GM21367 (cell line): ENCODE measurements around the gene MERTK.
A peak's percentile ranks its signal among the peaks of the same experiment; 100 is the strongest.
"Not testable (repeated sequence)": the region's sequence is repeated elsewhere in the genome, so short reads cannot be mapped to it uniquely, and the experiment has no call there.

Source experiments
- ATAC-seq: cut with Tn5 transposase; IDR thresholded peaks from one replicate; pipeline ENCODE4 v1.9.1; 2021; ENCODE audit not compliant: unreplicated experiment

Gene MERTK

DNA sequence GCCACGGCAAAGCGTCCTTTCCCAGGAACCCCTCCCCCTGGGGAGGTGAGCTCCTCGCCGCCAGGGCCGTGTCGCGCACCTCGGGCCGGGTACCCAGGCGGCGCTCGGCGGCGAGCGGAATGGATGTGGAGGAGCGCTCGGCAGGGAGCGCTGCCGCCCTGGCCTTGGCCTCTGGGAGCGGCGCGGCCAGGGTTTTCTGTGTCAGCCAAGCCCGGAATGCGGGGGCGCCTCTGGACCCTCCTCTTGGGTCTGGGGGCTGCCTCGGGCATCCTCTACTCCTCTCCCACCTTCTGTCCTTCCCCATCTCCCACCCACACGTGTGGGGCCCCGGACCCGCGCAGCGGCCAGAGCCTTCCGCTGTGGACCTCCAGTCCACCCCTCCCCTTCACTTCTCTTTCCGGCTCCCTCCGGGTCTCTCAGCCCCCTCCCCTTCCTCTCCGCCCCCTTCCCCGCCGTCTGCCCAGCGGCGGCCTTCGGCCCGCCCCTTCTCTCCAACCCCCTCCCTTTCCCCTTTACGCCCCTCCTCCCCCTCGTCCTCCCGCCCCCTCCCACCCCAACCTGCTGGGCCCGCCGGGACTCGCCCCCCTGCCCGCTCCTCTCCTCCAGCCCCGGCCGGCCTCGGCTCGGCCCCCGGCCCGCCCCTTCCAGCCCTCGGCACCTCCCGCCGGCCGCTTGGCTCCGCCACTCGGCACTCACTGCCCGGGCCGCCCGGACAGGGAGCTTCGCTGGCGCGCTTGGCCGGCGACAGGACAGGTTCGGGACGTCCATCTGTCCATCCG, at the start of gene MERTK:
MERTK (plus strand) TSS at position 684 of the 779 bp plus-strand sequence. CDS start 129 bp downstream, outside the sequence.
- no peak for ATAC-seq

DNA sequence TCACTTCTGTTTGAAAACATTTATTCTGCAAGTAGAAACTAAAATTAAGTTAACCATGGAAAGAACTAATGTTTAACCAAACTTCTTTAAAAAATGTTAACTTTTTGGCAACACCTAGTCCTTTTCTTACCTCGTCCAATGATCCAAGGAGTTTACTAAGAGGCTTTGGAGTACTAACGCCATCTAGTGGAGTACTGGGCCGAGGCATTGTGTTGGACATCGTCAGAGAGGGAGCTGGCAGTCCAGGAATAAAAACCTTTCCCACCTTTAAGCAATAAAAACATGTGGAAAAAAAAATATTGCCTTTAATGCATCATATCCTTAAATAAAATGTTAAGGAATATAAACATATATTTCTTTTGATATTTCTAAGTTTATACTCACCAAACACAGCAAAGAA, 47.8 kb upstream of the MERTK start:
- ATAC-seq: not testable (repeated sequence)

DNA sequence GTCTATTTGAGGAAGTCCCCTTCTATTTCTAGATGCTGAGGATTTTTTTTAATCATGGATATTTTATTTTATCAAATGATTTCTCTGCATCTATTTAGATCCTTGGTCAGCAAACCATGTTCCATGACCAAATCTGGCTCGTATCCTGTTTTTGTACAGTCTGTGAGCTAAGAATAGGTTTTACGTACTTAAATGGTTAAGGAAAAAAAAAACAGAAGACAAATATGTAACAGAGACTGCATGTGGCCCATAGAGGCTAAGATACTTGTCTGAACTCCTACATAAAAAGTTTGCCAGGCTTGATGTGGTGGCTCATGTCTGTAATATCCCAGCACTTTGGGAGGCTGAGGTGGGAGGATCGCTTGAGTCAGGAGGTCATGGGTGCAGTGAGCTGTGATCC, 45.9 kb upstream of the MERTK start:
- ATAC-seq: not testable (repeated sequence)

DNA sequence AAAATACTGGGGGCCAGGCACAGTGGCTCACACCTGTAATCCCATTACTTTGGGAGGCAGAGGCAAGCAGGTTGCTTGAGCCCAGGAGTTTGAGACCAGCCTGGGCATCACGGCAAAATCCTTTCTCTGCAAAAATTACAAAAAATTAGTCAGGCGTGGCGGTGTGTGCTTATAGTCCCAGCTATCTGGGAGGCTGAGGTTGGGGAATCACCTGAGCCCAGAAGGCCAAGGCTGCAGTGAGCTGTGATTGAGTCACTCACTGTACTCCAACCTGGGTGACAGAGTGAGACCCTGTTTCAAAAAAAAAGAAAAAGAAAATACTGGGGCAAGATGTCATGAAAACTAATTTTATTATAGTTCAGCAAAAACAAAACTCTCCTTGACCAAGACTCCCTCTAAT, 38.4 kb upstream of the MERTK start:
- not testable (repeated sequence) for ATAC-seq

DNA sequence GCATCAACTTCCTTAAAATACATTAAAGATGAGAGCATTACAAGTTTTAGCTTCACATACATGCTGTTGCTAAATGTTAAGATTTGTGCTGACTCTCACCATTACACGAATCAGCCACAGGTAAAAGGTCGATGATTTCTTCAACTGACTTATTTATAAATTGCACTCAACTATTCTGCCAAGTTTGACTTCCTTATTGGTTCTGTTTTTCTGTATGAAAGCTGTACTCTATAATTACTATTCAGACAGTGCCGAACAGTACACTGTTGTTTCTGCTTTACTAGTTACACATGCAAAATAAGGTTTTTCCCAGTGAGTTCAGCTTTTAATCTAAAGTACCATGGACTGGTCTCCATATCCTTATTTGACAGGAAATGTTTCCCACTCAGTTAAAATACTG, 33.3 kb upstream of the MERTK start:
- not testable (repeated sequence) for ATAC-seq

DNA sequence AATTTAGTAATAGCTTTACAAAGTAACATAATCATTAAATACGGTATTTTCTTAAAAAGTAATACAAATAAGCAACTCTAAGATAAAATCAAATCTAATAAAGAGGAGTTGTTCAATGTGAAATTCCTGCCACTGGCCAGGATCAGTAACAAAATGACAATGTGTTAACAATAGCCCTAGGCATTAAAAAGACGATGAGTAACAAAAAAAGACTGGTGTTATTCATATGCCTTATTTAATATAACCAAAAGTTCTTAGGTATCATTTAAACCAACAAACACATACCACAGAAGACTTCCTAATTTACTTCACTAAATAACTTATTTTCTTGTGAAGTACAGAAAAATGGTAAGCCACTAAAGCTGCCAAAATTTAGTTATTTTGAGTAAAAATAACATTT, 25.6 kb upstream of the MERTK start:
- not testable (repeated sequence) for ATAC-seq

DNA sequence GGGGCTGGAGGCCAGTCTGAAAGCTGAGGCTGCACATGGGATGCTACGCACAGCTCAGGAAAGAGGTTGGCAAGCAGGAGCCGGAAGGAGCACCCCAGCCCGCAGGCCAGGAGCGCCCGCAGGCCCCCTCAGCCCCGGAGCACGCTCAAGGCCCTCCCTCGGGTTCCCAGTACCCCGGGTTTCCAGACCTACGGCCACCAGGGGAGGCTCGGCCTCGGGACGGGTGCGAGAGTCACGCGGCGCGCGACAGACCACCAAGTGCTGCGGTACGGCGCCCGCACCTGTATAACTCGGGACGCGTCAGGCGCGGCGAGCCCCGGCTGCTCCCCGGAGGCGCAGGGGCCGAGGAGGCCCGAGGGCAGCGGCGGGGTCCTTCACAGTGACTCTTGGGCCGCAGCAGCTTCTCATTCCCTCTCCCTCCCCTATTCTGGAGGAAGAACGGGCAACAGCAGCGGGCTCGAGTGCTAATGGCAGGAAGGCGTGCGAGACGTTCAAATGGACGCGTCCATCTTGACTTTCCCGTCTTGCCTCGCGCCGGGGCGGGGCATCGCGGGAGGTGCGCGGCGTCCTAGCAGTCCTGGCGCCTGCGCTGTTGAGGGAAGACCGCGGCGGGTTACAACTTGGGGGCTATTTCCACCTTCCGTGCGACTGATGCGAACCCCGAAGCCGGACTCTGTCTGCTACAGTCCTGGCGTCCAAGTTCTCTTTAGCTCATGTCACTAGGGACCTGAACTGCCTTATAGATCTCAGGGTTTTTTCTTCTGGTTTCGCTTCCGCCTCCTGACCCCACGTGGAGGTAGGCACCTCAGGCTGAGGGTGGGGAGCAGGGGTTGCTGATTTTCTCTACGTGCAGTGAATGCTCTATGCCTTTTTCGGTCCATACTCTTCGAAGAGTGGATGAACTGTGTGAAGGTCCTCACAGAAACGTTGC, 14.5 kb upstream of the MERTK start, which contains the start of gene ANAPC1:
ANAPC1 (minus strand) TSS at position 533 of the 931 bp plus-strand sequence. CDS start 3,368 bp downstream, outside the sequence.
- ATAC-seq: peak; percentile 79

DNA sequence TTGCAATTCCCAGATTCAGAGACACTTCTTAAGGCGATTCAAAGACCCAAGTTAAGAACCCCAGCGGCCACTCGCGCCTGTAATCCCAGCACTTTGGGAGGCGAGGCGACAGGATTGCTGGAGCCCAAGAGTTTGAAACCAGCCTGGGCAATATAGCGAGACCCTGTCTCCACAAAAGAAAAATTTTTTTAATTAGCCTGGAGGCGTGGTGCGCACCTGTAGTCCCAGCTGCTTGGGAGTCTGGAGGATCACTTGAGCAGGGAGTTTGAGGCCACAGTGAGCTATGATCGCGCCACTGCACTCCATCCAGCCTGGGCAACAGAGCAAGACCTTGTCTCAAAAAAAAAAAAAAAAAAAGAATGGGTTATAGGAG, 13.8 kb upstream of the MERTK start:
- no peak for ATAC-seq

DNA sequence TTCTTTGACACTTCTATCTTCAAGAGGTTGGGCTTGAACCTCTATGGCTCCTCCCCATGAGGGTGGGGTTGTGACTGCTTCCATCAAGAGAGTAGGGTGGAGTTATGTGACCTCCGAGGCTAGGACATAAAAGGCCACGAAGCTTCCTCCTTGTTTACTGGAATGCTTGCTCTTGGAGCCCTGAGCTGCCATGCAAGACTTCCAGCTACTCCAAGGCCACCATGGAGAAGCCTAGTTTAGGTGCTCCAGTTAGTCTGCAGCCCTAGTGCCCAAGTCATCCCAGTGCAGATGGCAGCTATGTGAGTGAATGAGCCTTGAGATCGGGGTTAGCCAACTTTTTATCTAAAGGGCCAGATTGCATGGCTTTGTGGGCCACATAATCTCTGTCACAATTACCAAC, 2.4 kb upstream of the MERTK start:
- ATAC-seq: no peak

DNA sequence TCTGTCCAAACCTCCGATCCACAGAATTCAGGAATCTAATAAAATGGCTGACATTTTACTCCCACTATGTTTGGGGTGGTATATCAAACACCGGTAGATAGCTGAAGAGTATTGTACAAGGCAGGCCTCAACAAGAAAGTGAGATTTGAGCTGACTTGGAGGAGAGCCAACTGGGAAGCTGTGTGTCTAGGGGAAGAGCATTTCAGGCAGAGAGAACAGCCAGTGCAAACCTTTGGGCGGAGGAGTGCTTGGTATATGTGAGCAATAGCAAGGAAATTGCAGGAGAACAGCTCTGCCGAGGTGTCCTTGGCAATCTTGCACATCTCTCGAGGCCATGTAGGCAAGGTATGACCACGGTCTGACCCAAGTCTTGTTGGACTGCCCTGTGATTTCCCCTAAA, 1.8 kb upstream of the MERTK start:
- no peak for ATAC-seq

DNA sequence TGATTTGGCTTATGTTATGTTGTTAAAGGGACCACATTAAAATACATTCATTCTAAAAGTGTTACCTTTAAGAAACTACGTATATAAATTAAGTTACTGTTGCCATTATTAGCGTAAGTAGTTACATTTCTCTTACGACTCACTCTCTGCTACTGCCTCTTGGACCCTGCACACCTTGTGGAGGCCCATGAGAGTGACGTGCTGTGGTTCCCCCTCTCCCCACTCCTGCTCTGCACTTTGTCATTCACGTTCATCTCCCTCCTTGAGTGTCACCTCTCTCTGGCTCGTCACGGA, 830 bp upstream of the MERTK start:
- ATAC-seq: no peak

DNA sequence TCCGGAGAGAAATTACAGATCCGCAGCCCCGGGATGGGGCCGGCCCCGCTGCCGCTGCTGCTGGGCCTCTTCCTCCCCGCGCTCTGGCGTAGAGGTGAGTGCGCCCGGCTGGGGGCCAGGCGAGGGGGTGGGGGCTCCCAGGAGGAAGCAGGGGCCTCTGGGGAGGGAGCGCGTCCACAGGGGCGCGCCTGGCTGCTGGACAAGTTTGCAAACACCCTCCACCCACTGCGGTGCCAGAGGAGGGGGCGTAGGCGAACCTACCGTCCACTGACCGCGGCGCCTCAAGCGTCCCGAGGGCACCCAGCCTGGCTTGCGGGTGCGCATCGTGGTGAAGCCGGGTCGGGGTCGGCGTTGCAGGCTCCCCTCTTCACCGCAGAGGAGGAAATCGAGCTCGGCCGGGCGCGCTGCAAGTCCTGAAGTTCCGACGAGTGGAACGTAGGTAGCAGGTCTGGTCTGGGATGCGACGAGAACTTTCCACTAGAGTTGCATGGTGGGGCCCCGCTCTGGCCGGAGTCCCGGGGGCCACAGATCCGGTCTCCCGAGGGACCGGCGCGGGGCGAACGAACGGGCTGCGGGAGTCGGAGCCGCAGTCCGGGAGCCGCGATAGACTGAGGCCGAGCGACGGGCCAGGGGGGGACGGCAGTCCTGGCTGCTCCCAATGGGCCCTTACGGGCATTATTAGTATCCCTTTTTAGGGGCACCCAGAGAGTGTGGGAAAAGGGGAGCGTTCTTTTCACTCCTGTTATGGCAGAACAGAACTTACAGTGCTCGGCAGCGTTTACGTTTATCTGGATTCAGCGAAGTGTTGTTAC, 502 bp downstream of the MERTK start:
- ATAC-seq: no peak

DNA sequence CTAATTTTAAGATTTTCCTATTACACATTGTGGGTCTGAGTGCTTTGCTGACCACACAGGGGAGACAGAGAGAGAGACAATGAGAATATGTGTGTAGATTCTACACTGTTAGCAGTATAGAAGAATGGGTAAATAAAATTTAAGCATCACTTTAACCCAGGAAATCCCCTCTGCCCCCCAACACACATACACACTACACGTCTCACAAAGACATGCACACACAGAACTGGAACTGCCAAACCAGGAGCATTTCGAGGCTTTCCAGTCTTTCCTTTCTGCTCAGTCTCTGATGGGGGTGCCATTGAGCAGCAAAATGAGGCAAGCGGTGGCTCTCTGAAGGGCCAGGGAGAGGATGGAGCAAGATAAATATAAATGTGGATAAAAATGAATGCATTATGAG, 2.5 kb downstream of the MERTK start:
- no peak for ATAC-seq

DNA sequence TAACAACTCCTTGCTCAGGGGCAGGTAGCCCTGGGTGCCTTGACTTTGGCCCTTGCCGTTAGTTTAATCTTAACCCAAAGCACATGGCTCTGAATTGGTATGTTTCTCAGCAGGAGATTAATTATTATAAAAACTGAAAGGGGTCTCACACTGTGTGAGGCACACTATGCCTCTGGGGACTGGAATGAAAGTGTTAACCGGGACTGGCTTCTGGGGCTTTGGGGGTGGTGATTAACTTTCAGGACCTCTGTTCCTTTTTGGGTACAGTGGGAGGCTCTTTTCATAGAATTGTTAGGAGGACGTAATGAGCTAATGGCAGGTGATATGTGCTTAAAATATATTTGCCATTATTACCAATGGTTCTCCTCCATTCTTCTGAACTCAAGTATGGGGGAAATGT, 5.1 kb downstream of the MERTK start:
- ATAC-seq: no peak

DNA sequence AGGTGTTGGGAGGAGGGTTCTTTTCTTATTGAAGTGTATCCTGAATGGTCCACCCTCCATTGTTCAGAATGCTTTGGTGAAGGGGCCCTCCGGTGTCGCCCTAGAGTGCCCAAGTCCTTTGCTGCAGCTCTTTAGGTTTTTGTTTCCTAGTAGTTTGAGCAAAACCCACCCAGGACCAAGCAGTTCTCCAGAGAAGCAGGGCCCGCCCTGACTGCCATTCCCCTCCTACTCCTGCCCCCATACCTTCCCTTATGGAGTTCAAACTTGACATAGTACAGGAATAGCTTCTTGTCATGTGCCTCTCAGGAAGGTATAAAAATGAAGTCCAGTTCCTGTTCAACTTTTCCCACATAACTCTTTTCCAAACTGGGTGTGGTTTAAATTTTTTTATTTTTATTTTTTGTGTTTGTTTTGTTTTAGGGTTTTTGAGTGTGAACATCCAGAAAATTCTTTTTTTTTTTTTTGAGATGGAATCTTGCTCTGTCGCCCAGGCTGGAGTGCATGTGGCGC, 5.6 kb downstream of the MERTK start:
- no peak for ATAC-seq

DNA sequence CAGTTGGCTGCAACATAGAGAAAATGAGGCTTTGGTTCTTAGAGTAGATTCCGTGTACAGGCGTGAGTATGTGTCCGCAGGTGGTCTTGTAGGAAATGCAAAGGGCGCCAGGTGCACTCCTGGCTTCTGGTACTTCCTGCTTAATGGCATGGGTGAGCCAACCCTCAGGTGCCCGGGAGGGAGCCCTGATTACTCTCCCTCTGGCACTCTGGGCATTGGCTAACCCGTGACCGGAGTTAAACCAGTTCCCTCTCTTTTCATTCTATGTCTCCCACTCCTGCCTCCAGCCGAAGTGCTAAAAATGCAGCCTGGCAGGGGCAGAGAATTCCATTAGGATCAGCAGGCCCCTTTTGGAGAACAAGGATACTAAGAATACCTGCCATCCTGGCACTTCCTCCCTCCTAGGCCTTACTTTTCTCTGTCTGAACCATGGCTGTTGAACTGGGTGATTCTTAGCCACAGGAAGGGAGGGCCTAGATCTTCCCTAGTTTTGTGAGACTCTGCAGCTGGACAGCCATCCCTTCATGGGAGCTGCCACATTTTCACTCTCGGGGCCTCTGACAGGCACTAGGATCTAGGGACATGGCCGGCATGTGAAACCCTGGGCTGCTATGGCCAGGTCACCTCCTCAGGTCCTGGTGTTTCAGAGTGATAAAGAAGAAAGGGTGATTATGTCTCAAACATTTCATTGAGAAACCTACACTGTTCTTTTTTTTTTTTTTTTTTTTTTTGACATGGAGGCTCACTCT, 6.5 kb downstream of the MERTK start:
- ATAC-seq: no peak

DNA sequence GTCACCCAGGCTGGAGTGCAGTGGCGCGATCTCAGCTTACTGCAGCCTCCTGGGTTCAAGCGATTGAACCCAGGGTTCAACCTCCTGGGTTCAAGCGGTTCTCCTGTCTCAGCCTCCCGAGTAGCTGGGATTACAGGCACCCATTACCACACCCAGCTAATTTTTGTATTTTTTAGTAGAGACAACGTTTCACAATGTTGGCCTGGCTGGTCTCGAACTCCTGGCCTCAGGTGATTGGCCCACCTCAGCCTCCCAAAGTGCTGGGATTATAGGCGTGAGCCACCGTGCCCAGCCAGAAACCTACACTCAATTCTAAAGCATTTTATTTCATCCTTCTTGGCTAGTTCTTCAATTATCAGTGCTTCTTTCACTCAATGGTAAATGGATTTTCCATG, 7.1 kb downstream of the MERTK start:
- not testable (repeated sequence) for ATAC-seq

DNA sequence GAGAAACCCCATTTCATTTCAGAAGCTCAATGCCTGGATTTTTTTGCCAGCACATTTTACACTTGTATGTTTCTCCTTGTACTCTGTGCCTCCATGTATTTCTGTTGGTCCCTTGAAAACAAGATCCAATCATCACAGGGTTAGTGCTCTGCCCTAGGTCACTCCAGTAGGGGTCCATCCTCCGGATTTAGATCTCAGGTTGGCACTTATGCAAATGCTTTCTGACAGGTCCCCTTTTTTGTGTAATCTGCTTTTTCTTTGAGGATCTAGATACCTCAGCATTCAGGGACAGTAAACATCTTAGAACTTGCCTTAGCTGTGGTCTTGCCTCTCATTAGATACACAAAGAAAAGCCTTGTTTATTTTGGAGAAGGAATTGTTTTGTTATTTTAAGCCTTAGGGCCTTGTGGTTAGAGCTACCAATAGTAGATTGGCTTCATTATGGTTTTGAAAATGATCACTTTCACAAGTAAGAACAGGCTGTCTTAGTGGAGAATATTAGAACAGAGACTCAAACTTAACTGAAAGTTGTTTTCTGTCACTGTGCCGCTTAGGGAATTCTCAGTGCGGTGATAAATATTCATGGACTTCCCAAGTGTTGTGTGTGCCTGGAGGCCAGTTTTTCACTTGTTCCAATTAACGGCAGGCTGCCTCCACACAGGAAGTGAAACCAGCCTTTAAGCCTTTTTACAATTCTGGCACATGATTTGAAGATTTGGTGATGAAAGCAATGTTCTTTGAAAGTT, 7.8 kb downstream of the MERTK start:
- no peak for ATAC-seq

DNA sequence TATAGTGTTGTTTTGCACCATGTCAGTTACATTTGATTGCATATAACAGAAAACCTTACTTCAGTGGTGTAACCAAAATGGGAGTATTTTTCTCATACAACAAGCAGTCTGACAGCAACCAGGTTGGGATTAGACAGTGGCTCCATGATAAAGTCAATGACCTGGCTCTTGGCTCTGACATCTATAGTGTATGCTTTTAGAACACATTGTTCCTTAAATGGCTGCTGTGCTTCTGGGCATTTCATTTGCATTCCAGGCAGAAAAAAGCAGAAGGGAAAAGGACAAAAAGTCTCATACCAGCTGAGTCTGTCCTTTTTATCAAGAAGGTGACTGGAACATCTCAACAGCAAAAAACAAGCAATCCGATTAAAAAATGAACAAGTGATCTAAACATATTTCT, 10.2 kb downstream of the MERTK start:
- no peak for ATAC-seq

DNA sequence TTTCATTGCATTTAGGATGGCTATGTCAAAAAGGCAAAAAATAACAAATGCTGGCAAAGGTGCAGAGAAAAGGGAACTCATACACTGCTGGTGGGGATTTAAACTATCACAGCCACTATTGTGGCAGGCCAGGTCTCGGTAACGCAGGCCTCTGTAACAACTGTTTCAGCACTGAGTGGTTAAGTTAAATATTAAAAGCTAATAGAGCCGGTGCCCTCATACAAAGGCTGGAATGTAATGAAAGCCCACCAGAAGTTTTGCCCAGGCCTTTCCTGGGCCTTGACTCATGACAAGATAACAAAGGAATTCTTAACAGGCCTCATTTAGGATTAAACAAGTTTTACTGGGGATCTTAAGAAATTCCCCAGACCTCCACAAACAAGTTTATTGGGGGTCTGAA, 10.7 kb downstream of the MERTK start:
- ATAC-seq: no peak
